ENCODE measurements around the gene S1PR5.
A peak's percentile ranks its signal among the peaks of the same experiment; 100 is the strongest.
"Not testable (repeated sequence)": the region's sequence is repeated elsewhere in the genome, so short reads cannot be mapped to it uniquely, and the experiment has no call there.

The S1PR5 gene

GRCh38 chr19:10517361-10517759 is at the start of gene S1PR5:
Gene S1PR5, minus strand, starts transcription at chr19:10517447. Its CDS starts 2,436 bp downstream, at chr19:10515011.
- DNase-seq: no peak

DNA sequence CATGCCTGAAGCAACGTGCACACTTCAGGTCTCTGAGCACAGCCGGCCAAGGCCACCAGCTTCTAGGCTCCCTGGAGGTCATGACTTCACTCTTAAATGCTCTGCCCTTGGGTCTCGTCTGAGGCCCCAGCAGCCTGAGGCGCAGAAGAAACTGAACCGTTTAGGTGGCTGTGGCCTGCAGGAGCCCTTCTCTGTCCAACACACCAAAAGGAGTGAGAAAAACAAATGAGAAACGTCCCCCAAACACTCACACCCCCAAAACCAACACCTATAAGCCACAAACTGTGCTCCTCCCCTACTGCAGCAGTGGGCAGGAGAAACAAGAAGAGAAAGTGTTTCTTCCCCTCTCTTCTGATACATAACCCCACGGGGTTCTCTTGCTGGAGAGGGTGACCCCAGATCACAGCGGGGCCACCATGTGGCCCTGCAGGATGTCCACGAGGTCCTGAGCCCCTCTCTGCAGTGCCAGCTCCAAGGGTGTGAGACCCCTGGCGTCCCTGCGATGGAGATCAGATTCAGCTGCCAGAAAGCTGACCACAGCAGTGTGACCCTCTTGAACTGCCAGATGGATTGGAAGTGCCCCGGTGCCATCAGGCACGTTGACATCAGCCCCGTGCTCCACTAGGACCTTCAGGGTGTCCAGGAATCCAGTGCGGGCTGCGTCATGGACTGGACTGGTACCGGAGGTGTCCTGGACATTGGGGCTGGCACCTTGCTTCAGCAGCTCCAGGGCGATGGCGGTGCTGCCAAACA is 49.6 kb upstream of the S1PR5 start:
- peak; percentile 80 for DNase-seq

DNA sequence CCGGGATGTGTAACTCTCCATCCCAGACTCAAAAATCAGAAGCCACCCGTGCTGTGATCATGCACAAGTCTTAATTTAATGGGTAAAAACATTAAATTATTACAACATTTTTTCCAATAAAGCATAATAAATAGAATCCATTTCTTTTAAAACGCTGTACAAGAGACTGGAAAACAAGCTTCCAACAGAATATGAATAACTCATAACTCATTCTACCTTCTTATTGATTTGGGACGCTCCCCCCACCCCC is 49.1 kb upstream of the S1PR5 start:
- no peak for DNase-seq

DNA sequence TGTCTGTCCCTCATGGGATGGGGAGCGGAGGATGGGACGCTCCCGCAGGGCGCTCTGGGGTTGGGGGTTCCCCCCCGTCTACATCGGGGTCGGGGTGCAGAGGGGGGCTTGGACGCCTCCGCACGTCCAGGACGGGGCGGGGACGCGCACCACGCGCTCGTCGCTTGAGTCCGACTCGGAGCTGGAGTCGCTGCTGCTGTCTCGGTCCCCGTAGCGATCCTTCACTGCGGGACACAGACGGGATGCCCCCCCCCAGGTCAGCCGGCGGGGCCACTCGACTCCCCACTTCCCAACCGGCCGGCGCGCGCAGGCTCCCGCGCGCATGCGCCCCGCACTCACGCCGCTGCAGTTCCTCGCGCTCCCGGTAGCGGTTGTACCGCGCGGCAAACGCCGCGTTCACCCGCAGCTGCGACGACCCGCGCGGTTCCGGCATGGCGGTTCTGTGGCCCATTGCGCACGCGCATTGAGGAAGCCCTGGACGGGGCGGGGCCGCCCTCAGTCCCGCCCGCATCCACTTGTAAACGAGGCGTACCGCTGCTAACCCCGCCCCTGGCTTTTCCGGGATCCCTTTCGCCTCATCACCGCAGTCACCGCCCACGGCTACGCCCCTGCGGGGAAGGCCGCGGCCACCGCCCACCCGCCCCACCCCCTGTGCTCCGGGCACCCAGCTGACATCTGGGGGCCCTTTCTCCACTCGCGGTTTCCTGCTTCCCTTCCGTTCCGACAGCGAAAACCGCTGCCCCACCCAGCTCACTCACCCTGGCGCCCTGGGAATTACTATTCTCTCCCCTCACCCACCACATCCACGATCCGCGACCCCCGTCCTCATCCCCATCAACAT is 48.5 kb upstream of the S1PR5 start, which contains the start of gene KRI1:
Gene KRI1 (minus strand): TSS at position 444 of the 841 bp plus-strand sequence. CDS start 11 bp downstream, at position 433.
- peak; percentile 100 for DNase-seq

DNA sequence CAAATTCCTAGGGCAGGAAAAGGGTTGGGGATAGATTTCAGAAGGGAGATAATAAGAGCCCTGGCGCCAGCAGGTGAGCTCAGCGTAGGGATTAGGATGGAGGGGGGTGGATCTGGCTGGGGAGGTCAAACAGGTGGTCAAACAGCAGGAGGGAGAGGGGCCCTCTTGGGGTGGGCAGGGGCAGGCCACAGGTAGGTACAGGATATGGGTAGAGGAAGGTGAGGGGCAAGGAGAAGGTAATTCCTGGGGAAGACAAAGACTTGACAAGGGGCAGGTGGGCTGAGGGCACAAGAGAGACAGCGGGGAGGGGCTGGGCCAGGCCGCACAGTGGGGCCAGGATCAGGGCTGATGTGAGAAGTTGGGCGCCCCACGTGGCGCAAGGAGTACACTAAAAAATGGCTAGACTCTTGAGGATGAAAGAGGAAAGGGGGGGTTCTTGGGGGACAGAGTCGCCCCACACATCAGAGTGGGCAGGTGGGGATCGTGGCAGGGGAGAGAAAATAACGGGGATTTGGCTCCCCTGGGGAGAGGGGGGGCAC is 47.9 kb upstream of the S1PR5 start:
- peak; percentile 68 for DNase-seq

- DNase-seq: no peak
Measured at GRCh38 chr19:10562609-10563008, 45.4 kb upstream of the S1PR5 start.

- DNase-seq: no peak
Measured at GRCh38 chr19:10560154-10560553, 42.9 kb upstream of the S1PR5 start.

GRCh38 chr19:10557603-10558197 is 40.5 kb upstream of the S1PR5 start:
- DNase-seq: no peak

DNA sequence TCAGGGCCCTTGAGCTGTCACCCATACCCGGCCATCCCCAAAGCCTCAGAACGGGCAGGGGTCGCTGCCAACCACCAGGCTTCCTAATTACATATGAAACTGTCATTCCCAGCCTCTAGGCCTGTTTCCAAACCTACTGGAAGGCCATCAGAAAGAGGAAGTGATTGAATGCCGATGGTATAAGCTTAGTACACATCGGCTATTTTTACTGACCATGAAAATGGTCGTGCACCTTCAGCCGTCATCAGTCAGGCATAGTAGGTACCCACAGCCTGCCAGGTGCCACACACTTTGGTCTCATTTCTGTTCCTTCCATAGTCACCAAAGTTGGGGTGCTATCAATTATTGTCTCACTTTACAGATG is 38.3 kb upstream of the S1PR5 start:
- DNase-seq: no peak

DNA sequence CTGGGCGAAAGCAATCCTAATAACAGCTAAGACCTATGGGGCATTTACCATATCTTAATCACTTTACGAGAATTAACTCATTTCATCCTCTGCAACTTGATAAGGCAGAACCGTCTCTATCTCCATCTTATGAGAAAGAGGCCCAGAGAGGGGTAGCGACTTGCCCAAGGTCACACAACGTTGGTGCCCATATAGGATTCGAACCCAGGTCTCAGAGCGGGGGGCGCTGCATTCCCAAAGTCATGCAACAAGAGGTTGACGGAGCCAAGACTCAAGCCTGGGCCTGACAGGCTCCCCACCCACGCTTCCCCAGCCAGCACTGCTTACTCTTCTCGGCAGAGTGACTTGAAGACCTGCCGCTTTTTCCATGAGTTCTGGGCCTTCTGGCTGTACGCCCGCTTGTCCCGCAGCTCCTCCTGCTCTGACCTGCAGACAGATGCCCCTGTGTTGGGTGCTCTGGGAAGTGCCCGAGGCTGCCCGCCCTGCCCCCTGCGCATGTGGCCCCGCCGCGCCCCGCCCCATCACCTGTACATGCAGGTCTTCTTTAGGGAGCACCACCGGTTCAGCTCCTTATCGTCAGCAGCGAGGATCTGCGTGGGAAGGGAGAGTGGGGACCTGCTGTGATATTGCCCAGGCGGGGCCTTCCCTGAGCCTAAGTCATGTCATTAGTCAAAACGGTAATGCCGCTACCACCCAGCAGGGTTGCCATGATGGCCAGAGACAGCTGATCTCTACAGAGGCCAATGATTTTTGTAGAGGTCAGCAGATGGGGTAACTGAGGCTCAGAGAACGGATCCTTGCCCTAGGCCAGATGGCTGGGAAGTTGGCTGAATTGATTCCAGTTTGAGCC is 37.7 kb upstream of the S1PR5 start:
- DNase-seq: no peak

- peak; percentile 79 for DNase-seq
Measured at GRCh38 chr19:10553943-10554381, 36.7 kb upstream of the S1PR5 start.

DNA sequence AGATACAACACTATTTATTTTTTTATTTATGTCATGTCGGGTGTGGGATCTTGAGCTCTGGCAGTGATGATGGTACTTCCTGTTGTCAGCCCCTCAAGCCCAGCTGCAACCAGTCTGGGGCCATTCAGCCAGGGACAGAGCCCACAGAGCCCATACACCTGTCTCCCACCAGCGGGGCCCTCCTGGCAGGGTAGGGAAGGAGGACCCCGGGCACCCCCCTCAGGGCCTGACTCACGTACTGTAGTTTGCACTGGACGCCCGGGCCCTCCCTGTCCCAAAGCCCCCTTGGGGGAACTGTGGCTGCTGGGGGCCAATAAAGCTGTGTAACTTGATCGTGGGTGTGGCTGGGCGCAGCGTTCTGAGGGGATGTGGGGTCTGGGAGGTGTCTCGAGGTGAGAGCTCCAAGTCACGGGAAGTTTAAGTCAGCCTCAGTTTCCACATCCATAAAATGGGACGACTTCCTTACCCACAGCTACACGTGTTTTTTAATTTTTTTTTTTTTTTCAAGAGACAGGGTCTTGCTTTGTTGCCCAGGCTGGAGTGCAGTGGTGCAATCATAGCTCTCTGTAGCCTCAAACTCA is 35.9 kb upstream of the S1PR5 start:
- DNase-seq: no peak

- peak; percentile 33 for DNase-seq
Measured at GRCh38 chr19:10552510-10553053, 35.3 kb upstream of the S1PR5 start.

- DNase-seq: peak; percentile 62
Measured at GRCh38 chr19:10551698-10552301, 34.6 kb upstream of the S1PR5 start.

GRCh38 chr19:10551006-10551405 is 33.8 kb upstream of the S1PR5 start:
- not testable (repeated sequence) for DNase-seq

GRCh38 chr19:10550336-10550735 is 33.1 kb upstream of the S1PR5 start:
- DNase-seq: no peak

DNA sequence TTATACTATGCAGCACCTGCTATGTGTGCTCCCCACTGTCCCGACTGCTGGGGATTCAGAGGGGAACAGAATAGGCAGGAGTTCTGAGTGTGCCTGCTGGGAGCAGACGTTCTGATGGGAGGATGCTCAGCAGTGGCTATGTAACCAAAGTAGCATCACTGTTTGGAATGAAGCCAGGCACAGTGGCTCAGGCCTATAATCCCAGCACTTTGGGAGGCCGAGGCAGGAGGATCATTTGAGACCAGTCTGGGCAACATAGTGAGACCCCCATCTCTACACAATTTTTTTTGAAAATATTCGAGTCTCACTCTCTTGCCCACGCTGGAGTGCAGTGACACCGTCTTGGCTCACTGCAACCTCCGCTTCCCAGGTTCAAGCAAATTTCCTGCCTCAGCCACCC is 32.5 kb upstream of the S1PR5 start:
- no peak for DNase-seq

- DNase-seq: no peak
Measured at GRCh38 chr19:10548746-10549276, 31.6 kb upstream of the S1PR5 start.

GRCh38 chr19:10546817-10547216 is 29.6 kb upstream of the S1PR5 start:
- DNase-seq: no peak

- no peak for DNase-seq
Measured at GRCh38 chr19:10544753-10545251, 27.6 kb upstream of the S1PR5 start.

DNA sequence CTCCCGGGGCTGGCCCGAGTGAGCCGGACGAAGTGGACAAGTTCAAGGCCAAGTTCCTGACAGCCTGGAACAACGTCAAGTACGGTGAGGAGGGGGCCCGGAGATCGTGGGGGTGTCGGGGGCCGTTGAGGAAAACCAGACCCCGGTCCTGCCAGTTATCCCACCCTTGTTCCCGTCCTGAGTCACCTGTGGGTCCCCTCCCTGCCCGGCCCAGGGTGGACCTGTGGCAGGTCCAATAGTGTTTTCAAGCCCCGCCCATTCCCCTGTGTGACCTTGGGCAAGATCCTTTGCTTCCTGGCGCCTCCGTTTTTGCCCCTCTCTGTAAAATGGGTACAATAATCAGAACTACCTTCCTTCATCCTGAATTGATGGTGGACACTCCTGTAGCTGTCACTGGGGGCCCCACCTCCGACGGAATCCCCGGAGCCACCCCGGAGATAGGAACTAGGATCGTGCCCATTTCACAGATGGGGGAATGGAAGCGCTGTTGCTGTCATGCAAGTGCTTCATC is 27.1 kb upstream of the S1PR5 start:
- DNase-seq: peak; percentile 28
